ENCODE data around the gene EIF2B4.
"Not testable (repeated sequence)": the region's sequence is repeated elsewhere in the genome, so short reads cannot be mapped to it uniquely, and the experiment has no call there.

The EIF2B4 gene

DNA sequence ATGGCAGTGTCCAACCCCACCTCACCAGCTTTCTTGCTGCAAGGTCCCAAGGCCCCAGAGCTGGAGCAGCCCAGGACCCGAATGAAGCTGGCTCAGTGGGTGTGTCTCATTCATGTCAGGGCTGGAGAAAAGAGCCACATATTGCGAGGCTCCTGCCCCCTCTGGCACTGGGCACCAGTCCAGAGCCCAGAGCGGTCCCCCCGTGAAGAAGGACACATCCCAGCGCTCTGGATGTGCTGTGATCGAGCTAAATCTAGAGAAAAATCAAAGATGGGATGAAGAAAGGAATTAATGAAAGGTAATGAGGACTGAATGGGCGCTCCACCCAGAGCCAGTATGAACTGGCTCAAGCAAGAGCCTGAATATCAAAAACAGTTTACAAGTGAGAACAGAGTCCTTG is 34.0 kb downstream of the EIF2B4 start:
- Mint-ChIP-seq H3K36me3 (peaks cover 30% of the 10 kb centered on the region), H3K9me3 (no peaks in the 10 kb centered on the region), H3K27ac (no peak overlapping the region)

DNA sequence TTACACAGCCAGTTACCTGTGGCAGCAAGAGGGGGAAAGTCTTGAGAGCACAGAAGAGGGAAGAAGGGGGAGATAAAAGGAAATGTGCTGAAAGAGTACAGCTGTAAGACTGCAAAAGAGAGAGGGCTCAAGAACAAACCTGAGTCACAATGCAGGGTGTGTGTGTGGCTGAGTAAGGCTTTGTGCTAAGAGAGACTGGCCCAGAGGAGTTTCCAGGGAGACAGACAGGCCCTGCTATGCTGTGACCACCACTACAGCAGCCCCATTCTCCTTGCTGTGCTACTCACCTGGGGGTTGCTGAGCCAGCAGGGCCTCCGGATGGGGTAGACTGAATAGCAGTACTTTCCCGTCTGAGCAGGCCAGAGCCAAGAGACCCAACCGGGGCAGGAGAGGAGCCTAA is 34.8 kb downstream of the EIF2B4 start:
- Mint-ChIP-seq H3K4me1 (no peaks in the 10 kb centered on the region), H3K4me3 (no peak overlapping the region), H3K27me3 (no peaks in the 10 kb centered on the region), H3K27ac (peak overlapping the region; percentile 28), H3K36me3 (peaks cover 30% of the 10 kb centered on the region), H3K9me3 (no peaks in the 10 kb centered on the region)
- no peak for ATAC-seq (ENCODE audit: low read depth)
- no peak for DNase-seq (ENCODE audit: low spot score in 2 of 2)

More for the DNA sequence above, 34.0 kb downstream of the EIF2B4 start:
- Mint-ChIP-seq H3K27me3 (no peaks in the 10 kb centered on the region), H3K4me3 (no peak overlapping the region), H3K4me1 (no peaks in the 10 kb centered on the region)
- DNase-seq (ENCODE audit: low spot score in 2 of 2) (no peak), ATAC-seq (ENCODE audit: low read depth) (no peak)

DNA sequence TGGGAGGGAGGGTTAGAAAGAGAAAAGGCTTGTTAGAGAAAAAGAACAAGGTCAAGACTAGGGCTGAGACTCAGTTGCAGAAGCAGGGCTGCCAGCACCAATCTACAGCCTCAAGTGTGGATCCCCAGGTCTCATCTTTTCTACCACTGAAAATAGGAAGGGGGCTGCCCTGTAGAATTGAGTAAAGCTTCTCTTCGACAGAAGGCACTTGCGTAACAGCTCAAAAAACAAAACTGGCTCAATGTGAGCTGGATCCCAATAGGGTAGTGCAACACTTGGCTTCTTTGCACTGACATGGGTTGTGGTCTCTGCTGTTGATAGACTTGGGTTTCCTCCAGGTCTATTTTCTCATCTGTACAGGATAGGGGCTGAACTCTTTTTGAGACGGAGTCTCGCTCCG is 45.4 kb downstream of the EIF2B4 start:
- Mint-ChIP-seq H3K36me3 (peaks cover 31% of the 10 kb centered on the region), H3K9me3 (no peaks in the 10 kb centered on the region)

DNA sequence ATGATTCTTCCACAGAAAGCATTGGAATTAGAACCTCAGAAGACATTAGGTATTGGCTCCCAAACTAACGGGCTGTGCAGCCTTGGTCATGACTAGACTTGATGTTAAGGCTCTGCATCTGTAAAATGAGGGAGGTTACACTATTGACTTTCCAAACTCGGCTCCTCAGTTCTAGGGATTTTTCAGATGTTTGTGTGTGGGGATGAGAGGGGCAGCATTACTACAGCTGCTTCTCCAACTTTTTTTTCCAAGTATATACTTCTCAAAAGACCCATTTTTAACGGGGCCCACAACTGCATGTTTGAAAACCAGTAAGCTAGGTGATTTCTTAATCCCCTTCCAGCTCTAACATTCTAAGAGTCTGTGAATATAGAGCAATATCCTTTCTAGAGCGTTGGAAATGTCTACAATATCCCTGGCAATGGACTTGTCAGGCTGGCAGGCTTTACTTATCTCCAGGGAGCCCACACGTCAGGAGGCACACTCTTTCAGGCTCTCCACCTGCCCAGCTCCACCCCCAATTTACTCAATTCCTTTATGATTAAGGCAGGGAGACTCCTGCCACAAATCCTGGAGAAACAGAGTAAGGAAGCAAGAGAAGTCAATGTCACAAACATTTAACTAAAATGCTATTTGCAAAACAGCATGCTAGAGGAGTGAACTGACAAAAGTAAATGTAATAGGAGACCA is 46.4 kb downstream of the EIF2B4 start:
- Mint-ChIP-seq H3K27me3 (no peaks in the 10 kb centered on the region), H3K4me3 (peak overlapping the region; percentile 99), H3K9me3 (no peaks in the 10 kb centered on the region), H3K4me1 (peaks cover 13% of the 10 kb centered on the region), H3K36me3 (peaks cover 28% of the 10 kb centered on the region), H3K27ac (peak overlapping the region; percentile 99)
- no peak for DNase-seq (ENCODE audit: low spot score in 2 of 2)
- no peak for ATAC-seq (ENCODE audit: low read depth)

More for the DNA sequence above, 45.4 kb downstream of the EIF2B4 start:
- Mint-ChIP-seq H3K27me3 (no peaks in the 10 kb centered on the region), H3K27ac (no peak overlapping the region), H3K4me3 (peak overlapping the region; percentile 9), H3K4me1 (peaks cover 13% of the 10 kb centered on the region)
- no peak for ATAC-seq (ENCODE audit: low read depth)
- DNase-seq (ENCODE audit: low spot score in 2 of 2): no peak

DNA sequence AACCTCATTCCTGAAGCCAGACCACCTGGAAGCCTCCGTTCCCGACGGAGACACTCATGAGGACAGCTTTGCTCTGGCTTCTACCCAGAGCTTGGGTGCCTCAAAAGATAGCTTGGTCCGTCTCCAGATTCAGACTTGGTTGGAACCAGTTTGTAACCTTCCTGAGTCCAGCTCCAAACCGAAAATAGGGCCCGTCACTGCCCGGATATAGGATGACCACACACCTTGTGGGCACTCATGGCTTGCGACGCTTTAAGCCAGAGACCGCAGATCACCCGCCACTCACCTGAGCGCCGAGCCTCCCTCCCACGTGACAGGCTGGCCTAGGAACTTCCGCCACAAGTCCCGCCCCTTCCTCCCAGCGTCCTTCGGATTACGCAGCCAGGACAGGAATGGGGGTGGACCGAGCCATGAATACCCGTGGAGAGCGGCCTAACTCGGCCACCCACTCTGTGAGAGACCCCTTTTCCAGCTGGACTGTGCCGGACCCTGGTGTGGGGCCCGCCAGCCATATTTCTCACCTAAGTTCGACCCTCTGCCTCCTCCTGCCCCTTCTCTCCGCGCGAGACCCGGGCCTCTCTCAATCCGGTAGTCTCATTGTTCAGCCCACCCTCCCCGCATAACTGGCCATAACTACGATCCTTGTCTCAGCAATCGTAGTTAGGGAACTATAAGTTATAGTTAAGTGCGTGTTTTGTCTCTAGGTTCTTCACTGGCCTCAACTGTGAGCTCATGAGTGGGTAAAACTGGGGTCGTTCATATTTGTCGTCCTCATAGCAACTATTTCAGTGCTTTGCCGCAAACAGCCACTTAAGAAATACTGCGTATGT is 47.2 kb downstream of the EIF2B4 start, which contains the start of gene MPV17:
TSS of gene MPV17 (minus strand) at position 332 of the 830 bp plus-strand sequence. CDS start 580 bp downstream, outside the sequence.
- ATAC-seq (ENCODE audit: low read depth) (peak; percentile 95), DNase-seq (ENCODE audit: low spot score in 2 of 2) (peak; percentile 71 to 75)
- H3K4me1 Mint-ChIP-seq: peaks cover 13% of the 10 kb centered on the region
- H3K27ac Mint-ChIP-seq: peak within 1 kb of the TSS; percentile 99
- no peaks in the 10 kb centered on the region for H3K9me3 Mint-ChIP-seq
- no peaks in the 10 kb centered on the region for H3K27me3 Mint-ChIP-seq
- H3K36me3 Mint-ChIP-seq: peaks cover 21% of the 10 kb centered on the region
- H3K4me3 Mint-ChIP-seq: peak within 1 kb of the TSS; percentile 99

DNA sequence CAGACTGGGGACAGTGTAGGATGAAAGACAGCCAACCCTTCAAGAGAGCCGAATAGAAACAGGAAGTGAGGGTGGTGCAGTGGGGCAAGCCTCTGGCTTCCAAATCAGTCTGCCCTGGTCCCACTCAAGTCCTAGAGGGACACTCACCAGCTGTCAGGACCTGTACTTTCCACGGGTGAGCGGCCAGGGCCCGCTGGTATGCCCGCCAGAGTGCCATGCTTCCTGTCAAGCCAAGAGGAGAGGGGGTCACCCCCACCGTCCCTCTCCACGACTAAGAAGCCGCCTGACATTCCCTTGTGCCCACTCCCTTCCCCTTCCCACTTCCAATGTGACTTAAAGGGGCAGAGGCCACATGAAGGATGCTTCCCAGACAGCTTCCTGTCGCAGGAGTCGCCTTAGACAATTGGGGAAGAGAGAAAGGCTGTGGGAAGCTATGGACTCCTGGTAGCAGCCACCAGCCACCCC is 47.8 kb downstream of the EIF2B4 start:
- Mint-ChIP-seq H3K36me3 (peaks cover 20% of the 10 kb centered on the region), H3K9me3 (no peaks in the 10 kb centered on the region), H3K4me1 (peaks cover 13% of the 10 kb centered on the region), H3K4me3 (peak overlapping the region; percentile 99), H3K27me3 (no peaks in the 10 kb centered on the region), H3K27ac (peak overlapping the region; percentile 99)
- DNase-seq (ENCODE audit: low spot score in 2 of 2): peak in 1 of 2 donors; percentile 27
- peak; percentile 52 for ATAC-seq (ENCODE audit: low read depth)

DNA sequence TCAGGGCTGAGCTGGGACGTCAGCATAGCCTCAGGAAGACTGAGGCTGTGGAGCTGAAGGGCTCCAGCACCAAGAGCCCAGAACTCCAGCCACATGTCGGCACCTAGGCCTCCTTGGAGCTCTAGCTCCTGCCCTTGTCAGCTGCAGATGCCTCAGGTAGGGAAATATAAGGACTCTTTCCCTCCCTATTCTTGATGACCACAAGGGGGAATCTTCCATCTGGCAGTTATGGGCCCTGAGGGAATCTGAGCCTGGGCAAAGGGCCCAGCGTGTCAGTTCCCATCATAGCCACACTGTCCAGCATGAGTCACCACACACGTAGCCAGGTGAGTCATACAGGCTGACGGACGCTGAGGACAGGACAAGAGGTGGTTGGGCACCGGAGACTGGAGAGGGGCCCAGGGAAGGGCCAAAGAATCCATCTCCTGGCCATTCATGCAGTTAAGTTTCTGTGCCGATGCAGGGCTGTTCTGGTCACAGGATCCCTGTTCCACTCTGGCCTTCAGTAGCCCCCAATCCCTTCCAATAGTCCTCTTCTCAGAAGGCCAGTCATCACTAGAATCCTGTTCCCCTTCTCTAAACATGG is 49.1 kb downstream of the EIF2B4 start:
- H3K4me3 Mint-ChIP-seq: no peak overlapping the region
- no peaks in the 10 kb centered on the region for H3K27me3 Mint-ChIP-seq
- peaks cover 11% of the 10 kb centered on the region for H3K36me3 Mint-ChIP-seq
- peaks cover 13% of the 10 kb centered on the region for H3K4me1 Mint-ChIP-seq
- no peaks in the 10 kb centered on the region for H3K9me3 Mint-ChIP-seq
- ATAC-seq (ENCODE audit: low read depth): no peak
- DNase-seq (ENCODE audit: low spot score in 2 of 2): no peak
- H3K27ac Mint-ChIP-seq: no peak overlapping the region

DNA sequence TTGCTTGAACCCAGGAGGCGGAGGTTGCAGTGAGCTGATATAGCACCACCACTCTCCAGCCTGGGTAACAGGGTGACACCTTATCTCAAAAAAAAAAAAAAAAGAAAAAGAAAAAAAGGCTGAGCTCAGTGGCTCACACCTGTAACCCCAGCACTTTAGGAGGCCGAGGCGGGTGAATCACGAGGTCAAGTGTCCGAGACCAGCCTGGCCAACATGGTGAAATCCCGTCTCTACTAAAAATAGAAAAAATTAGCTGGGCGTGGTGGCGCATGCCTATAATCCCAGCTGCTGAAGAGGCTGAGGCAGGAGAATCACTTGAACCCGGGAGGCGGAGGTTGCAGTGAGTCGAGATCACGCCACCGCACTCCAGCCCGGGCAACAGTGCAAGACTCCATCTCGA is 50.3 kb downstream of the EIF2B4 start:
- peaks cover 10% of the 10 kb centered on the region for H3K36me3 Mint-ChIP-seq
- H3K9me3 Mint-ChIP-seq; H3K27me3 Mint-ChIP-seq; H3K27ac Mint-ChIP-seq; ATAC-seq (ENCODE audit: low read depth); H3K4me3 Mint-ChIP-seq; DNase-seq (ENCODE audit: low spot score in 2 of 2): not testable (repeated sequence)
- peaks cover 13% of the 10 kb centered on the region for H3K4me1 Mint-ChIP-seq

DNA sequence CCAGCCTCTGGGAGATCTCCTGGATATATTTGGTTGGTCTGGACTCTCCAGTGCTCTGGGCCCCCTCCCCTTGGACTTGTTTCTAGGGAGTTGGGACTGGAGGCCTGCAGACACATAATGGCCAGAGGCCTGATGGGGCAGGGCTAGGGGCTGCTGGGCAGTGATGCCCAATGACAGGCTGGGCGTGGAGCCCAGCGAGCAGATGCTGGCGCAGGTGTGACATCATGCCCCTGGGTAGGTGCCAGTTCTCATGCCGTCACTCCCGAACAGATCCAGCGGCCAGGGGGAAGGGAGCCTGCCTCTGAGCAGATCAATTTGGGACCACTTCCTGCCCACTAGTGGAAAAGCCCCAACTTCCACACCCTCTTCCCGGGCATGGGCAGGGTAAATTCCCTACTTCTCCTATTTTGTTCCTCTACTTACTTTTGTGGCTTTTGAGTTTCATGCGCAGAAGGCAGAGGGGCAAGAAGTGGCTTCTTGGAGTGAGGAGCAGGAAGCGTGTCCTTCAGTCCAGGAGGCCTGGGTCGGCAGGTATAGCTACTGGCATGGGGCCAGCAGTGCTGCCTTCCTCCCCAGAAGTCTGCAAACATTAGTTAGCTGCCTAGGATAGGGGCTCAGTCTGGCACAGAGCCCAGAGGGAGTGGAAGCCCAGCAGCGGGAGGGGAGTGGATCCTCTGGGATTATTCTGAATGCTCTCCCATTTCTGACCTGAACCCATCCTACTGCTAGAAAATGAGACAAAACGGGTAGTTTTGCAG is 53.3 kb downstream of the EIF2B4 start:
- H3K27me3 Mint-ChIP-seq: no peaks in the 10 kb centered on the region
- H3K4me1 Mint-ChIP-seq: peaks cover 4% of the 10 kb centered on the region
- H3K4me3 Mint-ChIP-seq: no peak overlapping the region
- no peaks in the 10 kb centered on the region for H3K9me3 Mint-ChIP-seq
- no peak for DNase-seq (ENCODE audit: low spot score in 2 of 2)
- H3K27ac Mint-ChIP-seq: no peak overlapping the region
- ATAC-seq (ENCODE audit: low read depth): no peak
- peaks cover 15% of the 10 kb centered on the region for H3K36me3 Mint-ChIP-seq

DNA sequence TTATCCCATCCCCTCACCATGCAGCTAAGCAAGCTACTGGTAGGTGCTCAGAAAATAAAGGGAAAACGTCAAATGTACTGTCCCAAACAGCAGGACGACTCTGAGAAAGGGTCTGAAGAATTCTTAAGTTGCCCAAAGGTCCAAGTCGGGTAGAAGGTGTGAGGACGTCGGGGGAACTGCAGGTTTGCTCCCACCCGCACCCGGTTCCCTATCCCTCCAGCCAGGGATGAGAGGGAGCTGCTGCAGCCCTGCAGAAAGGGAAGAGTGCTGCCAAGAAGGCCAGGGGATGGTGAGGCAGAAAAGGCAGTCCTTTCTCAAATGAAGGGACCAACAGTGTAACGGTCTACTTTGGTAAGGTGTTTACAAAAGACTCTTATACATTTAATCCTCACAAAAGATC is 55.0 kb downstream of the EIF2B4 start:
- Mint-ChIP-seq H3K4me1 (no peaks in the 10 kb centered on the region), H3K27me3 (peaks cover 2% of the 10 kb centered on the region), H3K9me3 (no peaks in the 10 kb centered on the region), H3K36me3 (peaks cover 20% of the 10 kb centered on the region), H3K4me3 (no peak overlapping the region), H3K27ac (no peak overlapping the region)
- DNase-seq (ENCODE audit: low spot score in 2 of 2) (no peak), ATAC-seq (ENCODE audit: low read depth) (no peak)

DNA sequence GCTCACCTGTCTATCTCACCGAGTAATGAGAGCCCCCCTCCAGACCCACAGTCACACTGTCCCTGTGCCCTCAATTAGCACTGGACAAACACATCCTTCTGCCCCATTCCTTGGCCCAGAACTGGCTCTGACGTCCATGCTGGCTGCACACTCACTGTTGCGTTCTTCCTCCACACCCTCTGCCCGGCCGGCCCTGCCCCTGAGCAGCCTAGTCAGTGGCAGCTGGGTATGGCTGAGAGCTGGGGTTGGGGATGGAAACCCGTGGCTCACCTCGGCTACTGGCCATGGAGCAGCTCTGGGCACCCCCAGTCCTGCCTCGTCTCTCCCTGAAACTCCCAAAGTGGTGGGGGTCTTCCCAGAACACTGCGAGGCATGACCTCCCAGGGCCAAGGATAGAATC is 55.4 kb downstream of the EIF2B4 start:
- Mint-ChIP-seq H3K4me3 (no peak overlapping the region), H3K4me1 (no peaks in the 10 kb centered on the region), H3K27ac (peak overlapping the region; percentile 31), H3K9me3 (no peaks in the 10 kb centered on the region), H3K27me3 (peaks cover 2% of the 10 kb centered on the region), H3K36me3 (peaks cover 22% of the 10 kb centered on the region)
- ATAC-seq (ENCODE audit: low read depth) (no peak), DNase-seq (ENCODE audit: low spot score in 2 of 2) (no peak)
